Measurements from ENCODE around the gene MIX23.

Gene MIX23

GRCh38 chr3:122410639-122411038 lies 27.6 kb upstream of the MIX23 start:
- TF ChIP-seq Cebpa-rat (IDR thresholded peaks at IDR 0.05): no peak
- H3K9ac ChIP-seq: no peak overlapping the region
- H4K20me1 ChIP-seq: no peaks in the 10 kb centered on the region
- no peak overlapping the region for H3K27ac ChIP-seq
- H3K36me3 ChIP-seq: peaks cover 74% of the 10 kb centered on the region
- H3K27me3 ChIP-seq: no peaks in the 10 kb centered on the region
- no peaks in the 10 kb centered on the region for H3K9me3 ChIP-seq
- H3K4me1 ChIP-seq: peaks cover 27% of the 10 kb centered on the region
- no peak overlapping the region for H3K4me2 ChIP-seq
- H3K4me3 ChIP-seq: no peak overlapping the region

GRCh38 chr3:122410111-122410510 lies 27.1 kb upstream of the MIX23 start:
- Histone ChIP-seq H3K9ac (no peak overlapping the region), H3K4me2 (no peak overlapping the region), H3K27ac (no peak overlapping the region), H3K4me3 (no peak overlapping the region), H3K4me1 (peaks cover 24% of the 10 kb centered on the region), H3K27me3 (no peaks in the 10 kb centered on the region), H3K36me3 (peaks cover 80% of the 10 kb centered on the region), H4K20me1 (no peaks in the 10 kb centered on the region), H3K9me3 (no peaks in the 10 kb centered on the region)
- no peak for TF ChIP-seq Cebpa-rat (IDR thresholded peaks at IDR 0.05)

DNA sequence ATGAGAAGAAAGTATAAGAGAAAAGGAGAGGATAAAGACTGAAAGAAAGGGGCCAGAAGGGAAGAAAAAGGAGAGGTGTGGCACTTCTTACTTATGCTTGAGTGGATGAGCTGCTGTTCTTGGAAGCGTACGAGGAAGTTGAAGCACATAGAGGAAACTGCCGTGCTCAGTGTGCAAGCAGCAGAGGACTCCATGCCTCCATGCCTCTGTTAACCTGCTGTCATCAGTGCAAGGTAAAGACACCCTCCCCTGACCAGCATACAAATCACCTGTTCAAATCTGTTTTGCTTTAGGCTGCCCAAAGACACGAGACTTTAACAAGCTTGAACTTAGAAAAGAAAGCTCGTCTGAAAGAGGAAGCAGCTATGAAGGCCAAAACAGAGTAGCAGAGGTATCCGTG lies 26.4 kb upstream of the MIX23 start:
- H3K4me3 ChIP-seq: no peak overlapping the region
- no peak overlapping the region for H3K27ac ChIP-seq
- peaks cover 17% of the 10 kb centered on the region for H3K4me1 ChIP-seq
- H3K9me3 ChIP-seq: no peaks in the 10 kb centered on the region
- TF ChIP-seq Cebpa-rat (IDR thresholded peaks at IDR 0.05): no peak
- H3K9ac ChIP-seq: no peak overlapping the region
- peaks cover 86% of the 10 kb centered on the region for H3K36me3 ChIP-seq
- H3K4me2 ChIP-seq: no peak overlapping the region
- H3K27me3 ChIP-seq: no peaks in the 10 kb centered on the region
- H4K20me1 ChIP-seq: no peaks in the 10 kb centered on the region

- H3K4me1 ChIP-seq: peaks cover 2% of the 10 kb centered on the region; the same call in 1 of the 2 replicates
- H3K27me3 ChIP-seq: no peaks in the 10 kb centered on the region
- H4K20me1 ChIP-seq: no peaks in the 10 kb centered on the region
- no peaks in the 10 kb centered on the region for H3K9me3 ChIP-seq
- no peak for TF ChIP-seq Cebpa-rat (IDR thresholded peaks at IDR 0.05)
- H3K4me2 ChIP-seq: no peak overlapping the region
- peaks cover 95% of the 10 kb centered on the region for H3K36me3 ChIP-seq
- H3K9ac ChIP-seq: no peak overlapping the region
- H3K27ac ChIP-seq: no peak overlapping the region
- H3K4me3 ChIP-seq: no peak overlapping the region
Observed at GRCh38 chr3:122407946-122408345, 24.9 kb upstream of the MIX23 start.

- Histone ChIP-seq H3K9ac (no peak overlapping the region), H3K4me1 (no peaks in the 10 kb centered on the region), H3K9me3 (no peaks in the 10 kb centered on the region), H3K4me3 (no peak overlapping the region), H3K4me2 (no peak overlapping the region), H3K27me3 (no peaks in the 10 kb centered on the region), H3K27ac (no peak overlapping the region), H4K20me1 (0 out of 2 replicates have a peak, but pooled peaks cover 8% of the 10 kb centered on the region), H3K36me3 (peaks cover 85% of the 10 kb centered on the region)
- no peak for TF ChIP-seq Cebpa-rat (IDR thresholded peaks at IDR 0.05)
Observed at GRCh38 chr3:122406198-122406597, 23.2 kb upstream of the MIX23 start.

DNA sequence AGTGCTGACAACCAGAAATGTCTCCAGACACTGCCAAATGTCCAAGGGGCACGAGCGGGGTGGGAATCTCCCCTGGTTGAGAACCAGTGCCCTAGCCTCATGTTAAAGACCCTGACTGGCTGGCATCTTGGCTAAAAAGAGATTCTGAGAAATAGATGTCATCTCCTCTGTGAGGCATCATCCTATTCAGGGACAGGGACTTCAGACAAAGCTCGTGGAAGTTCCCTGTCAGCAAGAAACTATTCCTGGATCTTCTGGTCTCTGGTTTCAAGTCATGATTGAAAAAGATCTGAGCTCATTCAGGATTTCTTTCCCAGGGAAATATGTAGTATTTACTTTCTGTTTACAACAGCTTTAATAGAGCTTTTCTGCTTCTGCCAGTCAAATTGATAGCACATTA lies 22.0 kb upstream of the MIX23 start:
- Histone ChIP-seq H3K4me3 (no peak overlapping the region), H3K27me3 (no peaks in the 10 kb centered on the region), H4K20me1 (peaks cover 8% of the 10 kb centered on the region; the same call in 1 of the 2 replicates), H3K27ac (no peak overlapping the region), H3K9me3 (no peaks in the 10 kb centered on the region), H3K36me3 (peaks cover 76% of the 10 kb centered on the region), H3K9ac (no peak overlapping the region), H3K4me1 (no peaks in the 10 kb centered on the region), H3K4me2 (no peak overlapping the region)
- no peak for TF ChIP-seq Cebpa-rat (IDR thresholded peaks at IDR 0.05)

DNA sequence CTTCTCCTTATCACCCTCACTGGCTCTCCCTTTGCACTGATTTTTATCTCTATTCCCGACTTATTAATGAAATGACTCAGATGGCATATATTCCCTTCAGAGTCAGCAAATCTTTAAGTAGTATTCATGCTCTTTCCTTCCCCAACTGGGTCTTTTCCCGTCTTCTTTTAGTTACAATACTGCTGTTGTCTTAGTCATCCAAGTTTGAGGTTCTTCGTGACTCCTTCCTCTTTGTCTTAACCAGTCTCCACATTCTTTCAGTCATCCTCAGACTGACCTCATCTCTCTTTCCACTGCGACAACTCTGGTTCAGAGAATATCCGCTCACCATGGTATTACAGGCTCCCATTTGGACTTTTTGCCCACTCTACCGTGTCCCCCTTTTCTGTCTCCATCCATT lies 20.5 kb upstream of the MIX23 start:
- Histone ChIP-seq H3K36me3 (peaks cover 73% of the 10 kb centered on the region), H3K27ac (no peak overlapping the region), H3K4me2 (no peak overlapping the region), H3K4me3 (no peak overlapping the region), H3K9ac (no peak overlapping the region), H3K27me3 (no peaks in the 10 kb centered on the region), H3K9me3 (no peaks in the 10 kb centered on the region), H4K20me1 (peaks cover 8% of the 10 kb centered on the region; the same call in 1 of the 2 replicates), H3K4me1 (no peaks in the 10 kb centered on the region)
- no peak for TF ChIP-seq Cebpa-rat (IDR thresholded peaks at IDR 0.05)

DNA sequence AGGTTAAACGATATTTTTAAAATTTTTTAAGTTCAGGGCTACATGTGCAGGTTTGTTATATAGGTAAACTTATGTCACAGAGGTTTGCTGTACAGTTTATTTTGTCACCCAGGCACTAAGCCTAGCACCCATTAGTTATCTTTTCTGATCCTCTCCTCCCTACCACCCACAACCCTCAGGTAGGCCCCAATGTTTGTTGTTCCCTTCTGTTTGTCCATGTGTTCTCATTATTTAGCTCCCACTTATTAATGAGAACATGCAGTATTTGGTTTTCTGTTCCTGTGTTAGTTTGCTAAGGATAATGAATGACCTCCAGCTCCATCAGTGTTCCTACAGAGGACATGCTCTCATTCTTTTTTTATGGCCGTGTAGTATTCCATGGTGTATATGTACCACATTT lies 15.9 kb upstream of the MIX23 start:
- H3K9me3 ChIP-seq: no peaks in the 10 kb centered on the region
- no peak overlapping the region for H3K4me2 ChIP-seq
- no peaks in the 10 kb centered on the region for H3K27me3 ChIP-seq
- no peak overlapping the region for H3K9ac ChIP-seq
- no peak overlapping the region for H3K27ac ChIP-seq
- peaks cover 31% of the 10 kb centered on the region for H3K36me3 ChIP-seq
- H3K4me1 ChIP-seq: peaks cover 8% of the 10 kb centered on the region; the same call in 1 of the 2 replicates
- no peak overlapping the region for H3K4me3 ChIP-seq
- no peak for TF ChIP-seq Cebpa-rat (IDR thresholded peaks at IDR 0.05)
- peaks cover 8% of the 10 kb centered on the region; the same call in 1 of the 2 replicates for H4K20me1 ChIP-seq

- H3K27ac ChIP-seq: no peak overlapping the region
- H3K36me3 ChIP-seq: peaks cover 24% of the 10 kb centered on the region; the same call in 1 of the 2 replicates
- H3K27me3 ChIP-seq: no peaks in the 10 kb centered on the region
- no peaks in the 10 kb centered on the region for H3K9me3 ChIP-seq
- H3K4me2 ChIP-seq: no peak overlapping the region
- H3K4me3 ChIP-seq: no peak overlapping the region
- H3K4me1 ChIP-seq: peaks cover 8% of the 10 kb centered on the region; the same call in 1 of the 2 replicates
- H3K9ac ChIP-seq: no peak overlapping the region
- TF ChIP-seq Cebpa-rat (IDR thresholded peaks at IDR 0.05): no peak
- peaks cover 8% of the 10 kb centered on the region; the same call in 1 of the 2 replicates for H4K20me1 ChIP-seq
Observed at GRCh38 chr3:122397201-122397600, 14.2 kb upstream of the MIX23 start.

- no peak for TF ChIP-seq Cebpa-rat (IDR thresholded peaks at IDR 0.05)
- Histone ChIP-seq H3K4me2 (no peak overlapping the region), H3K4me1 (peaks cover 8% of the 10 kb centered on the region; the same call in 1 of the 2 replicates), H3K9me3 (no peaks in the 10 kb centered on the region), H3K4me3 (no peak overlapping the region), H3K36me3 (peaks cover 24% of the 10 kb centered on the region; the same call in 1 of the 2 replicates), H3K9ac (no peak overlapping the region), H4K20me1 (peaks cover 4% of the 10 kb centered on the region; the same call in 1 of the 2 replicates), H3K27me3 (no peaks in the 10 kb centered on the region), H3K27ac (no peak overlapping the region)
Observed at GRCh38 chr3:122396511-122396910, 13.5 kb upstream of the MIX23 start.

- Histone ChIP-seq H3K4me2 (no peak overlapping the region), H3K36me3 (peaks cover 24% of the 10 kb centered on the region; the same call in 1 of the 2 replicates), H4K20me1 (peaks cover under 1% of the 10 kb centered on the region; the same call in 1 of the 2 replicates), H3K4me1 (peaks cover 12% of the 10 kb centered on the region), H3K4me3 (no peak overlapping the region), H3K27ac (no peak overlapping the region), H3K9me3 (no peaks in the 10 kb centered on the region), H3K27me3 (no peaks in the 10 kb centered on the region), H3K9ac (no peak overlapping the region)
- TF ChIP-seq Cebpa-rat (IDR thresholded peaks at IDR 0.05): no peak
Observed at GRCh38 chr3:122395582-122395981, 12.6 kb upstream of the MIX23 start.
